K562 (cell line): ENCODE data around the gene LRRC71. TPM values are rescaled to one million over a fixed set of nuclear protein-coding genes. Genes with fewer than 3 reads are reported as not detected.

Experiments used
- ARID2 ChIP-seq: fragments of 450-650 bp; IDR thresholded peaks from 2 replicates; pipeline ENCODE4 v1.6.1; 2017; ENCODE audit warnings: antibody characterized with exemption, mild to moderate bottlenecking
- CAMTA2 ChIP-seq: fragments of 250-450 bp; sonication (Bioruptor Pico); conservative IDR thresholded peaks from 2 replicates; pipeline ENCODE4 v1.5.1; 2022
- E2F3 ChIP-seq: fragments of 250-450 bp; sonication (Bioruptor Pico); IDR thresholded peaks from 2 replicates; pipeline ENCODE4 v1.4.0; 2020; ENCODE audit warnings: mild to moderate bottlenecking
- GABPB1 ChIP-seq: sonication (generic); formaldehyde crosslinking; IDR thresholded peaks from 2 replicates; pipeline ENCODE4 v1.8.0; 2022; ENCODE audit warnings: mild to moderate bottlenecking, missing genetic modification reagents
- HCFC1 ChIP-seq: IDR thresholded peaks from 2 replicates; pipeline ENCODE4 v1.6.1; 2012; ENCODE audit warnings: low read depth, low read length, improper control_type of control experiment
- JUND ChIP-seq, 2 experiments: IDR thresholded peaks; 2 replicates in 1 of 2; 3 replicates in 1 of 2; pipeline ENCODE4 v1.6.1; 2011; ENCODE audit warnings: borderline replicate concordance in 2 of 2, low read depth in 2 of 2, low read length in 2 of 2, improper control_type of control experiment in 1 of 2, missing biosample characterization in 1 of 2, missing genetic modification characterization in 1 of 2, missing genetic modification reagents in 1 of 2
- MCM5 ChIP-seq: fragments of 450-650 bp; IDR thresholded peaks from 2 replicates; pipeline ENCODE4 v1.6.1; 2016; ENCODE audit warnings: low read depth
- MTA3 ChIP-seq: fragments of 450-650 bp; formaldehyde crosslinking; IDR thresholded peaks from 2 replicates; pipeline ENCODE4 v1.6.1; 2017; ENCODE audit warnings: mild to moderate bottlenecking, borderline replicate concordance
- MYNN ChIP-seq, 2 experiments: sonication (generic); formaldehyde crosslinking in 1 of 2; IDR thresholded peaks; 2 replicates each; pipeline versions ENCODE4 v1.5.0 to v1.6.1; 2016 to 2020; ENCODE audit warnings: antibody characterized with exemption in 1 of 2, missing genetic modification reagents in 1 of 2
- NCOR1 ChIP-seq: fragments of 450-650 bp; IDR thresholded peaks from 2 replicates; pipeline ENCODE4 v1.6.1; 2016; ENCODE audit warnings: mild to moderate bottlenecking, moderate library complexity
- SREBF1 ChIP-seq: fragments of 150-350 bp; IDR thresholded peaks from 2 replicates; pipeline ENCODE4 v1.6.1; 2014; ENCODE audit warnings: antibody characterized with exemption, low read depth, low read length, borderline replicate concordance
- STAG1 ChIP-seq: sonication (generic); formaldehyde crosslinking; IDR thresholded peaks from 2 replicates; pipeline ENCODE4 v1.5.0; 2020; ENCODE audit warnings: missing genetic modification reagents, borderline replicate concordance
- TAF9B ChIP-seq: fragments of 450-650 bp; IDR thresholded peaks from 2 replicates; pipeline ENCODE4 v1.6.1; 2018; ENCODE audit warnings: mild to moderate bottlenecking; ENCODE audit not compliant: partially characterized antibody
- TBL1XR1 ChIP-seq, 2 experiments: IDR thresholded peaks; 2 replicates each; pipeline ENCODE4 v1.6.1; 2012; ENCODE audit warnings: improper control_type of control experiment in 2 of 2, low read length in 2 of 2, mild to moderate bottlenecking in 1 of 2
- TBP ChIP-seq: optimal IDR thresholded peaks from 2 replicates; pipeline ENCODE3; 2011; ENCODE audit warnings: low read depth, low read length, improper control_type of control experiment
- WHSC1 ChIP-seq: IDR thresholded peaks from one replicate; pipeline ENCODE4 v1.6.1; 2012; ENCODE audit warnings: low read length, control low read depth, inconsistent platforms
- ZBTB1 ChIP-seq: sonication (generic); formaldehyde crosslinking; IDR thresholded peaks from 2 replicates; pipeline ENCODE4 v1.8.1; 2023; ENCODE audit warnings: missing genetic modification reagents, low read depth, mild to moderate bottlenecking, borderline replicate concordance
- ZBTB17 ChIP-seq: fragments of 450-650 bp; formaldehyde crosslinking; IDR thresholded peaks from 2 replicates; pipeline ENCODE4 v1.4.0; 2020; ENCODE audit warnings: mild to moderate bottlenecking
- ZC3H4 ChIP-seq: sonication (generic); formaldehyde crosslinking; IDR thresholded peaks from 2 replicates; pipeline ENCODE4 v1.9.0; 2021; ENCODE audit warnings: missing genetic modification reagents, borderline replicate concordance
- ZFP91 ChIP-seq: sonication (generic); formaldehyde crosslinking; IDR thresholded peaks from 2 replicates; pipeline ENCODE4 v1.8.0; 2022; ENCODE audit warnings: mild to moderate bottlenecking, missing genetic modification reagents
- ZNF436 ChIP-seq: fragments of 250-450, 450-650 bp; sonication (Bioruptor Pico); formaldehyde crosslinking; IDR thresholded peaks from 2 replicates; pipeline ENCODE4 v1.7.0; 2020; ENCODE audit warnings: mild to moderate bottlenecking
- ZNF444 ChIP-seq: fragments of 250-450 bp; sonication (Bioruptor Pico); IDR thresholded peaks from 2 replicates; pipeline ENCODE4 v1.4.0; 2020; ENCODE audit warnings: mild to moderate bottlenecking, moderate library complexity
- ZNF592 ChIP-seq: fragments of 450-650 bp; IDR thresholded peaks from 2 replicates; pipeline ENCODE4 v1.6.1; 2017; ENCODE audit warnings: antibody characterized with exemption, mild to moderate bottlenecking
- polyA plus RNA-seq, 8 experiments: library from polyadenylated mRNA; depleted of rRNA in 4 of 8; stranded (reverse) in 5 of 8; unstranded in 3 of 8; fragments of >200 nt; fragmentation: Nextera tagmentation in 2 of 8; fragmentation: Illumina TruSeq in 1 of 8; extraction: Ambion mirVana in 2 of 8; extraction: Trizol in 1 of 8; gene quantifications; 2 replicates each; pipeline versions ENCODE4 v1.2.1 to v1.2.3, GENCODE V29; 2011 to 2014; ENCODE audit warnings: inconsistent platforms in 1 of 8, missing spikeins in 1 of 8
- total RNA-seq, 7 experiments: library from RNA; depleted of rRNA in 6 of 7; stranded (reverse); fragments of >200 nt in 6 of 7; fragmentation: Illumina TruSeq in 2 of 7; extraction: Trizol in 2 of 7; gene quantifications; 2 replicates each; pipeline versions ENCODE4 v1.2.1 to v1.2.3, GENCODE V29; 2011 to 2021; ENCODE audit warnings: low replicate concordance in 1 of 7

Gene LRRC71
- total and polyA plus RNA-seq, 9 of the 15 experiments (the other 6 are each of a cell fraction or from before 2014, with no cell fraction given) = 0.06 to 1.2 (median 0.51) TPM; not detected in 1

GRCh38 chr1:156889802-156890580 is 30.4 kb upstream of the LRRC71 start (continued):
- TF ChIP-seq TAF9B = no peak
- no peak for TF ChIP-seq ZC3H4 (CRISPR knock-in tag)
- 0 out of 2 replicates have a peak, but pooled peaks have one; percentile 30 for TF ChIP-seq SREBF1
- TF ChIP-seq ARID2 = peak; percentile 92
- TF ChIP-seq ZNF592 = no peak
- TF ChIP-seq MTA3 = 0 out of 2 replicates have a peak, but pooled peaks have one; percentile 16
- no peak for TF ChIP-seq WHSC1
- TF ChIP-seq MCM5 = no peak
- no peak for TF ChIP-seq CAMTA2 (CRISPR knock-in tag)
- TF ChIP-seq TBP = no peak
- peak; percentile 63 for TF ChIP-seq STAG1 (CRISPR knock-in tag)
- no peak for TF ChIP-seq ZNF444 (CRISPR knock-in tag)
- TF ChIP-seq GABPB1 (CRISPR knock-in tag) = peak; percentile 38; the same call in 1 of the 2 replicates
- TF ChIP-seq NCOR1 = no peak
- peak in 1 of 2 experiments; percentile 30; a peak in 1 of 4 replicates for TF ChIP-seq TBL1XR1 (IDR thresholded peaks at IDR 0.05; ENCODE audit: low read length in 2 of 2)
- TF ChIP-seq ZFP91 (CRISPR knock-in tag) = no peak
- TF ChIP-seq JUND (IDR thresholded peaks at IDR 0.05; ENCODE audit: borderline replicate concordance, low read depth, low read length) = peak; percentile 68
- no peak; the same call in 2 of the 3 replicates for TF ChIP-seq JUND (tag; IDR thresholded peaks at IDR 0.05; ENCODE audit: borderline replicate concordance, low read depth, low read length)
- no peak for TF ChIP-seq E2F3 (CRISPR knock-in tag)
- TF ChIP-seq MYNN (IDR thresholded peaks at IDR 0.05) = no peak
- no peak for TF ChIP-seq MYNN (CRISPR knock-in tag; IDR thresholded peaks at IDR 0.05)
- 0 out of 2 replicates have a peak, but pooled peaks have one; percentile 46 for TF ChIP-seq HCFC1
- TF ChIP-seq ZBTB17 (CRISPR knock-in tag) = 0 out of 2 replicates have a peak, but pooled peaks have one; percentile 38
- TF ChIP-seq ZNF436 (CRISPR knock-in tag) = no peak
- no peak for TF ChIP-seq ZBTB1 (CRISPR knock-in tag)
